ENCODE results near the gene CYB561D2. TPM values are rescaled to one million over a fixed set of nuclear protein-coding genes. Genes with fewer than 3 reads are reported as not detected.

Gene CYB561D2
- total and polyA plus RNA-seq, 4 donors, result 18.2 to 50.8 (median 27.7) TPM

DNA sequence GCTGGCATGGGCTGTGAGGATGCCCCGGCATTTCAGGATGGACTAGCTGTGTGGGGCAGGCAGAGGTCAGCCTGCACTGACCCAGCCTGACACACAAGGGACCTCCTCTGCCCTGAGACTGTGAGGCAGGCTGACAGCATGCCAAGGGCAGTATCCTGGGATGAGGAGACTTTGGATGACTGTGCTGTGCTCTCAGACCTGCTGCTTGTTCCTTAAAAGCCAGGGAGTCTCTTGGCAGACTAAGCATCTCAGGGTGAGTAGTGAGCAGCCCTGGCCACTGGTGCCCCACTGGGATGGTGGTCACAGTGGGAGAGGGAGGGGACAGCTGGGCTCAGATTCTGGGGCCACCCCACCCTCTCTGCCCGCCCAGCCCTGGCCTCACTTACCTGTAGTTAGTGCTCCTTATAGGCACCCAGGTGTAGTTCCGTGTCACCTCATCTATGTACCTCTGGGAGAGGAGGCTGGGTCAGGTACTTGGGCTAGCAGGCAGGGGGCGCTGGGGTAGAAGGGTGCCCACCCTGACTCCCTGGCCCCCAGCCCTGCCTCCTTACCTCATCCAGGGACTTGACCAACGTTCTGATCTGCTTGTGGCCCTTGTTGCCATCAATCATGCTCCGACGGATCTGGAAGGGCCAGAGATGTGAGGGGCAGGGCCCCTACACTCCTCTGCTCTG is 24.7 kb downstream of the CYB561D2 start:
- Histone ChIP-seq H3K4me1 (ENCODE audit: control insufficient read depth in 5 of 5, insufficient read depth in 5 of 5, low read length in 5 of 5) (peaks cover 0 to 8% (median 0%) of the 10 kb centered on the region in 5 donors), H3K27ac (ENCODE audit: low read depth in 1 of 2, low read length in 1 of 2) (no peak overlapping the region), H3K4me3 (no peak overlapping the region), H3K9ac (ENCODE audit: insufficient read depth in 1 of 2, low read length in 2 of 2) (no peak overlapping the region), H3K36me3 (ENCODE audit: control insufficient read depth in 4 of 4, insufficient read depth in 4 of 4, low read length in 4 of 4) (peaks cover 0 to 2% (median 0%) of the 10 kb centered on the region in 4 donors), H3K9me3 (ENCODE audit: control insufficient read depth in 4 of 4, insufficient read depth in 3 of 4, low read length in 3 of 4) (no peaks in the 10 kb centered on the region), H3K27me3 (ENCODE audit: control insufficient read depth in 3 of 3, insufficient read depth in 3 of 3, low read length in 2 of 3) (no peaks in the 10 kb centered on the region)
- TF ChIP-seq, protein P1, sequence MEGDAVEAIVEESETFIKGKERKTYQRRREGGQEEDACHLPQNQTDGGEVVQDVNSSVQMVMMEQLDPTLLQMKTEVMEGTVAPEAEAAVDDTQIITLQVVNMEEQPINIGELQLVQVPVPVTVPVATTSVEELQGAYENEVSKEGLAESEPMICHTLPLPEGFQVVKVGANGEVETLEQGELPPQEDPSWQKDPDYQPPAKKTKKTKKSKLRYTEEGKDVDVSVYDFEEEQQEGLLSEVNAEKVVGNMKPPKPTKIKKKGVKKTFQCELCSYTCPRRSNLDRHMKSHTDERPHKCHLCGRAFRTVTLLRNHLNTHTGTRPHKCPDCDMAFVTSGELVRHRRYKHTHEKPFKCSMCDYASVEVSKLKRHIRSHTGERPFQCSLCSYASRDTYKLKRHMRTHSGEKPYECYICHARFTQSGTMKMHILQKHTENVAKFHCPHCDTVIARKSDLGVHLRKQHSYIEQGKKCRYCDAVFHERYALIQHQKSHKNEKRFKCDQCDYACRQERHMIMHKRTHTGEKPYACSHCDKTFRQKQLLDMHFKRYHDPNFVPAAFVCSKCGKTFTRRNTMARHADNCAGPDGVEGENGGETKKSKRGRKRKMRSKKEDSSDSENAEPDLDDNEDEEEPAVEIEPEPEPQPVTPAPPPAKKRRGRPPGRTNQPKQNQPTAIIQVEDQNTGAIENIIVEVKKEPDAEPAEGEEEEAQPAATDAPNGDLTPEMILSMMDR (IDR thresholded peaks at IDR 0.05; ENCODE audit: control extremely low read depth, extremely low read depth), result no peak
- DNase-seq (no peak), ATAC-seq (ENCODE audit: insufficient read depth, low FRiP score) (no peak)
- WGBS, 2 donors, result 74 to 76% methylated on average over 7 of the region's 7 CpGs

- H3K36me3 ChIP-seq (ENCODE audit: control insufficient read depth in 4 of 4, insufficient read depth in 4 of 4, low read length in 4 of 4), result peaks cover 0 to 2% (median 0%) of the 10 kb centered on the region in 4 donors
- H3K9ac ChIP-seq (ENCODE audit: insufficient read depth in 1 of 2, low read length in 2 of 2), result no peak overlapping the region
- H3K4me1 ChIP-seq (ENCODE audit: control insufficient read depth in 5 of 5, insufficient read depth in 5 of 5, low read length in 5 of 5), result peaks cover 0 to 14% (median 0%) of the 10 kb centered on the region in 5 donors
- no peaks in the 10 kb centered on the region for H3K27me3 ChIP-seq (ENCODE audit: control insufficient read depth in 3 of 3, insufficient read depth in 3 of 3, low read length in 2 of 3)
- H3K27ac ChIP-seq (ENCODE audit: low read depth in 1 of 2, low read length in 1 of 2), result no peak overlapping the region
- ATAC-seq (ENCODE audit: insufficient read depth, low FRiP score) (no peak), DNase-seq (no peak)
- 89 to 90% methylated on average over 6 of the region's 6 CpGs for WGBS, 2 donors
- no peaks in the 10 kb centered on the region for H3K9me3 ChIP-seq (ENCODE audit: control insufficient read depth in 4 of 4, insufficient read depth in 3 of 4, low read length in 3 of 4)
- TF ChIP-seq, protein P1 (IDR thresholded peaks at IDR 0.05; ENCODE audit: control extremely low read depth, extremely low read depth), result no peak
- H3K4me3 ChIP-seq, result no peak overlapping the region
These were observed 27.4 kb downstream of the CYB561D2 start for GRCh38 chr3:50378024-50378423.

DNA sequence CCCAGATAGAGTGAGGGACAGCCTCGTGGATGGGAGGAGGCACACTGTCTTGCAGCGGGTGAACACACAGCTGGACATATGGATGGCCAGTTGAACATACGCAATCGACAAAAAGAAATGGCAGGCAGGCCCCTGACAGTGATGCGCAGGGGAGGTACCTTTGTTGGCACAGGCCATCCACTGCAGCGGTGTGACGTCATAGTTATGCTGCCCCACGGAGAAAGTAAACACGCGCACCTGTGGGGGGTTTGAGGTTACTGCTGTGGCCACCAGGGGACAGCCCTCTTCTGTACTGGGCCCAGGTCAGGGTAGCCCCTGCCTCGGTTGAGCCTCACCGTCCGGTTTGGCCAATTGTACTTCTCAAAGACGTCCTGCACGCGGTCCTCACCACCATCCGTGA is 28.1 kb downstream of the CYB561D2 start:
- no peak for DNase-seq

More for the DNA sequence above, 28.1 kb downstream of the CYB561D2 start:
- no peak overlapping the region for H3K4me3 ChIP-seq
- no peaks in the 10 kb centered on the region for H3K9me3 ChIP-seq (ENCODE audit: control insufficient read depth in 4 of 4, insufficient read depth in 3 of 4, low read length in 3 of 4)
- TF ChIP-seq, protein P1 (IDR thresholded peaks at IDR 0.05; ENCODE audit: control extremely low read depth, extremely low read depth), result no peak
- no peak for ATAC-seq (ENCODE audit: insufficient read depth, low FRiP score)
- H3K9ac ChIP-seq (ENCODE audit: insufficient read depth in 1 of 2, low read length in 2 of 2), result no peak overlapping the region
- H3K4me1 ChIP-seq (ENCODE audit: control insufficient read depth in 5 of 5, insufficient read depth in 5 of 5, low read length in 5 of 5), result peaks cover 0 to 12% (median 0%) of the 10 kb centered on the region in 5 donors
- no peak overlapping the region for H3K27ac ChIP-seq (ENCODE audit: low read depth in 1 of 2, low read length in 1 of 2)
- WGBS, 2 donors, result 92% methylated on average over 17 of the region's 17 CpGs
- peaks cover 0 to 5% (median 0%) of the 10 kb centered on the region in 4 donors for H3K36me3 ChIP-seq (ENCODE audit: control insufficient read depth in 4 of 4, insufficient read depth in 4 of 4, low read length in 4 of 4)
- H3K27me3 ChIP-seq (ENCODE audit: control insufficient read depth in 3 of 3, insufficient read depth in 3 of 3, low read length in 2 of 3), result no peaks in the 10 kb centered on the region

All from lung (tissue), 12 donors.